MM.1S (cell line): ENCODE results near the gene MAGI2.

Experiments used
- DNase-seq: peaks from one replicate; pipeline ENCODE4 v3.0.0-alpha.2; 2015
- H2AFZ ChIP-seq: fragments of 300-600 bp; sonication (generic); 2 replicates; pipeline ENCODE4 v1.6.0; 2016; ENCODE audit warnings: antibody characterized with exemption, low read length
- H3F3A ChIP-seq: fragments of 300-600 bp; sonication (generic); 2 replicates; pipeline ENCODE4 v1.6.1; 2016; ENCODE audit warnings: mild to moderate bottlenecking, antibody characterized with exemption, low read length, moderate library complexity, mixed read lengths; ENCODE audit not compliant: insufficient read depth
- H3K27ac ChIP-seq: fragments of 300-600 bp; sonication (generic); 2 replicates; pipeline ENCODE4 v1.5.1; 2016; ENCODE audit warnings: mild to moderate bottlenecking, low read length
- H3K27me3 ChIP-seq: fragments of 300-600 bp; sonication (generic); replicated peaks from 2 replicates; pipeline ENCODE4 v1.6.0; 2016; ENCODE audit warnings: low read length; ENCODE audit not compliant: insufficient read depth
- H3K36me3 ChIP-seq: fragments of 300-600 bp; sonication (generic); replicated peaks from 2 replicates; pipeline ENCODE4 v1.6.1; 2016; ENCODE audit warnings: mild to moderate bottlenecking, low read length, mixed read lengths; ENCODE audit not compliant: insufficient read depth
- H3K4me1 ChIP-seq: fragments of 300-600 bp; sonication (generic); 2 replicates; pipeline ENCODE4 v1.6.1; 2016; ENCODE audit warnings: low read length, mixed read lengths
- H3K4me2 ChIP-seq: fragments of 300-600 bp; sonication (generic); 2 replicates; pipeline ENCODE4 v1.6.0; 2016; ENCODE audit warnings: low read depth, low read length
- H3K4me3 ChIP-seq: fragments of 300-600 bp; sonication (generic); 2 replicates; pipeline ENCODE4 v1.5.1; 2016; ENCODE audit warnings: low read length, mixed read lengths
- H3K79me2 ChIP-seq: fragments of 300-600 bp; sonication (generic); 2 replicates; pipeline ENCODE4 v1.6.1; 2016; ENCODE audit warnings: mixed run types, low read length, mixed read lengths
- H3K9ac ChIP-seq: fragments of 300-600 bp; sonication (generic); 2 replicates; pipeline ENCODE4 v1.6.1; 2016; ENCODE audit warnings: low read length, mixed read lengths
- H3K9me2 ChIP-seq: fragments of 300-600 bp; sonication (generic); replicated peaks from 2 replicates; pipeline ENCODE4 v1.6.1; 2016; ENCODE audit warnings: mild to moderate bottlenecking, low read length, mixed read lengths; ENCODE audit not compliant: insufficient read depth
- H3K9me3 ChIP-seq: fragments of 300-600 bp; sonication (generic); replicated peaks from 2 replicates; pipeline ENCODE4 v1.6.1; 2016; ENCODE audit warnings: mild to moderate bottlenecking, low read length, mixed read lengths; ENCODE audit not compliant: insufficient read depth
- H4K20me1 ChIP-seq: fragments of 300-600 bp; sonication (generic); 2 replicates; pipeline ENCODE4 v1.6.1; 2016; ENCODE audit warnings: mild to moderate bottlenecking, low read length, moderate library complexity, mixed read lengths; ENCODE audit not compliant: insufficient read depth
- EZH2 ChIP-seq: fragments of 300-600 bp; sonication (generic); optimal IDR thresholded peaks from 2 replicates; pipeline ENCODE3; 2017; ENCODE audit warnings: low read depth, mild to moderate bottlenecking, antibody characterized with exemption, low read length, mixed read lengths
- EZH2phosphoT487 ChIP-seq: fragments of 300-600 bp; sonication (generic); IDR thresholded peaks from 2 replicates; pipeline ENCODE4 v1.6.1; 2018; ENCODE audit warnings: antibody characterized with exemption, low read length
- TF ChIP-seq, protein P1 (sequence below): fragments of 300-600 bp; sonication (generic); IDR thresholded peaks from 2 replicates; pipeline ENCODE4 v1.5.1; 2016; ENCODE audit warnings: antibody characterized with exemption, low read length, mixed read lengths

MAGI2 gene

DNA sequence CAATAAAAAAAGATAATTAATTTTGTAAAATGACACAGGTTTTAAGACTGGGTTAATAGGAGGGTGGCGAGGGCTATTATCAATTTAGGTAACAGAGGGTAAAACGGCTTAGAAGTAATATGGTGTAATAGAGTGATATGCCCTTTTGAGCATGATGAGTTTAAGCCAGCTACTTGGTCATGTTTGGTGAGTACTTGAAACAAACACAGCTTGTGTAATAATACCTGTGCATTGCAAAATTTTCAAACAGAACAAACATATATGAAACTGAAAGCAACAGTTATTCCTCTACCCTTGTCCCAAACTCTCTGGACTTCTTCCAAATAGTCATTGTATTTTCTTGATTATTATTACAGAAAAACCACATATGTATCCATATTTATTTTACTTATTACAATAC is 241.7 kb downstream of the MAGI2 start:
- Histone ChIP-seq H3F3A (no peaks in the 10 kb centered on the region), H3K79me2 (no peaks in the 10 kb centered on the region), H3K9me2 (no peaks in the 10 kb centered on the region), H3K36me3 (no peaks in the 10 kb centered on the region), H3K9ac (no peak overlapping the region), H3K4me2 (no peak overlapping the region), H3K4me1 (no peaks in the 10 kb centered on the region), H2AFZ (no peak overlapping the region), H3K27ac (no peak overlapping the region), H3K4me3 (no peak overlapping the region), H3K27me3 (no peaks in the 10 kb centered on the region), H3K9me3 (no peaks in the 10 kb centered on the region), H4K20me1 (no peaks in the 10 kb centered on the region)
- peak; percentile 13 for DNase-seq
- TF ChIP-seq, protein P1, sequence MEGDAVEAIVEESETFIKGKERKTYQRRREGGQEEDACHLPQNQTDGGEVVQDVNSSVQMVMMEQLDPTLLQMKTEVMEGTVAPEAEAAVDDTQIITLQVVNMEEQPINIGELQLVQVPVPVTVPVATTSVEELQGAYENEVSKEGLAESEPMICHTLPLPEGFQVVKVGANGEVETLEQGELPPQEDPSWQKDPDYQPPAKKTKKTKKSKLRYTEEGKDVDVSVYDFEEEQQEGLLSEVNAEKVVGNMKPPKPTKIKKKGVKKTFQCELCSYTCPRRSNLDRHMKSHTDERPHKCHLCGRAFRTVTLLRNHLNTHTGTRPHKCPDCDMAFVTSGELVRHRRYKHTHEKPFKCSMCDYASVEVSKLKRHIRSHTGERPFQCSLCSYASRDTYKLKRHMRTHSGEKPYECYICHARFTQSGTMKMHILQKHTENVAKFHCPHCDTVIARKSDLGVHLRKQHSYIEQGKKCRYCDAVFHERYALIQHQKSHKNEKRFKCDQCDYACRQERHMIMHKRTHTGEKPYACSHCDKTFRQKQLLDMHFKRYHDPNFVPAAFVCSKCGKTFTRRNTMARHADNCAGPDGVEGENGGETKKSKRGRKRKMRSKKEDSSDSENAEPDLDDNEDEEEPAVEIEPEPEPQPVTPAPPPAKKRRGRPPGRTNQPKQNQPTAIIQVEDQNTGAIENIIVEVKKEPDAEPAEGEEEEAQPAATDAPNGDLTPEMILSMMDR, result no peak
- TF ChIP-seq EZH2phosphoT487 (no peak), EZH2 (no peak)

DNA sequence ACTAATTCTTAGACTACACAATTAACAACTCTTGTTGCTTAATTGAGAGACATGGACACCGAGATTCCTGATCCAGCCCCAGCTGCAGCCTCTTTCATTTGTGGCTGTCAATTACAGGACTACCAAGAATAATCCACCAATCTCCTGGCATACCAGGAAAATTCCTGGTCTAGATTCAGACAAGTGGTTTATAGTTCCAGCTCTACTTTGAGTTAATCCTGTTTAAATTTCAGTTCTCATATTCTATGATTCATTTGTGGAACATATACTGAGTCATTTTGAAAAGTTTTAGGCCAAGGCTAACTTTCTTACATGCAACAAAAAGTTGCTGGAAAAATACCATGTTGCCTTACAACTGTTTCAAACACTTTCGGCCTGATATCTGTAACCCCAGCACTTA is 253.5 kb downstream of the MAGI2 start:
- Histone ChIP-seq H3K4me2 (no peak overlapping the region), H3K27ac (no peak overlapping the region), H2AFZ (no peak overlapping the region), H3K79me2 (no peaks in the 10 kb centered on the region), H3K9me2 (no peaks in the 10 kb centered on the region), H3K9me3 (no peaks in the 10 kb centered on the region), H3K4me1 (peaks cover 9% of the 10 kb centered on the region; the same call in 1 of the 2 replicates), H3K4me3 (no peak overlapping the region), H4K20me1 (no peaks in the 10 kb centered on the region), H3K36me3 (no peaks in the 10 kb centered on the region), H3K9ac (no peak overlapping the region), H3K27me3 (no peaks in the 10 kb centered on the region), H3F3A (no peaks in the 10 kb centered on the region)
- DNase-seq, result no peak
- TF ChIP-seq EZH2 (no peak), EZH2phosphoT487 (no peak)
- TF ChIP-seq, protein P1, result no peak

DNA sequence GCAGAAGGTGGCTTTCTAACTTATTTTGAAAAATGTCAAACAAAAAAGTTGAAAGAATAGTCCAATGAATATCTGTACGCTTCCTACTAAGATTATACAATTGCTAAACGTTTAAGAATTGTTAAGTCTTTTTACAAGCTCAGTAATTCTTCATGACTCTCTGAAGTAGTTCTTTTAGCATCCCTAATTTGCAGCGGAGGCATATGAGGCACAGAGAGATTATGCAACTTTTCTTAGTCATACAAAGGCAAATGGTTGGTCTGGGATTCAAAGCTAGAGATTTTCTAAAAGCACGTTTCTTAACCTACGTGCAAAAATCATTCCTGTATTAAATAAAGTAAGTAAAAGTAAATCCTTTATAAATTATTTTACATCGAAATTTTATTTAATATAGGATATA is 254.2 kb downstream of the MAGI2 start:
- H3K4me3 ChIP-seq, result no peak overlapping the region
- H3K9ac ChIP-seq, result no peak overlapping the region
- no peaks in the 10 kb centered on the region for H3F3A ChIP-seq
- H2AFZ ChIP-seq, result no peak overlapping the region
- H3K27me3 ChIP-seq, result no peaks in the 10 kb centered on the region
- no peak overlapping the region for H3K27ac ChIP-seq
- H3K4me2 ChIP-seq, result no peak overlapping the region
- no peaks in the 10 kb centered on the region for H3K79me2 ChIP-seq
- H3K4me1 ChIP-seq, result peaks cover 9% of the 10 kb centered on the region; the same call in 1 of the 2 replicates
- no peaks in the 10 kb centered on the region for H4K20me1 ChIP-seq
- no peaks in the 10 kb centered on the region for H3K9me3 ChIP-seq
- H3K36me3 ChIP-seq, result no peaks in the 10 kb centered on the region
- no peaks in the 10 kb centered on the region for H3K9me2 ChIP-seq
- DNase-seq, result no peak
- TF ChIP-seq, protein P1, result no peak
- TF ChIP-seq EZH2 (no peak), EZH2phosphoT487 (no peak)
